KOPT-K1 (cell line): ENCODE data around the gene SCART1.
A peak's percentile ranks its signal among the peaks of the same experiment; 100 is the strongest.
"Not testable (repeated sequence)": the region's sequence is repeated elsewhere in the genome, so short reads cannot be mapped to it uniquely, and the experiment has no call there.

Experiments used
- H3K27ac ChIP-seq: fragments of 200-600 bp; sonication (generic); 2 replicates; pipeline ENCODE4 v1.5.1; 2016; ENCODE audit warnings: antibody characterized with exemption, mild to moderate bottlenecking, low read depth, low read length; ENCODE audit not compliant: poor library complexity, severe bottlenecking
- H3K36me3 ChIP-seq: fragments of 200-600 bp; sonication (generic); 2 replicates; pipeline ENCODE4 v1.5.1; 2017; ENCODE audit warnings: antibody characterized with exemption, mild to moderate bottlenecking, low read length, moderate library complexity; ENCODE audit not compliant: insufficient read depth
- H3K9me3 ChIP-seq: fragments of 200-600 bp; sonication (generic); 2 replicates; pipeline ENCODE4 v1.5.1; 2017; ENCODE audit warnings: antibody characterized with exemption, low read length, mild to moderate bottlenecking; ENCODE audit not compliant: insufficient read depth, poor library complexity, severe bottlenecking

SCART1 gene

GRCh38 chr10:133453516-133454203 is at the start of gene SCART1:
Gene SCART1, plus strand, starts transcription at chr10:133453945. Its CDS starts 53 bp downstream, at chr10:133453998.
- H3K9me3 ChIP-seq: peaks cover 8% of the 10 kb centered on the region
- peaks cover 27% of the 10 kb centered on the region; the same call in 1 of the 2 replicates for H3K36me3 ChIP-seq
- peak within 1 kb of the TSS; percentile 83 for H3K27ac ChIP-seq

- Histone ChIP-seq H3K36me3 (peaks cover 98% of the 10 kb centered on the region), H3K27ac (no peak overlapping the region)
Observed at GRCh38 chr10:133405272-133405671, 48.5 kb upstream of the SCART1 start.

GRCh38 chr10:133405844-133406527 is 47.8 kb upstream of the SCART1 start:
- peaks cover 98% of the 10 kb centered on the region for H3K36me3 ChIP-seq
- peaks cover 39% of the 10 kb centered on the region for H3K9me3 ChIP-seq
- H3K27ac ChIP-seq: no peak overlapping the region

More at GRCh38 chr10:133405272-133405671, 48.5 kb upstream of the SCART1 start:
- peaks cover 31% of the 10 kb centered on the region for H3K9me3 ChIP-seq

- Histone ChIP-seq H3K27ac (no peak overlapping the region), H3K9me3 (peaks cover 80% of the 10 kb centered on the region), H3K36me3 (peaks cover 85% of the 10 kb centered on the region)
Observed at GRCh38 chr10:133411523-133412380, 42.0 kb upstream of the SCART1 start.

GRCh38 chr10:133412381-133412711 is 41.4 kb upstream of the SCART1 start:
- Histone ChIP-seq H3K27ac (no peak overlapping the region), H3K9me3 (peaks cover 75% of the 10 kb centered on the region), H3K36me3 (peaks cover 79% of the 10 kb centered on the region)

- H3K27ac ChIP-seq: not testable (repeated sequence)
- Histone ChIP-seq H3K36me3 (peaks cover 76% of the 10 kb centered on the region), H3K9me3 (peaks cover 59% of the 10 kb centered on the region)
Observed at GRCh38 chr10:133414401-133414800, 39.3 kb upstream of the SCART1 start.

- no peak overlapping the region for H3K27ac ChIP-seq
- peaks cover 76% of the 10 kb centered on the region for H3K36me3 ChIP-seq
- peaks cover 45% of the 10 kb centered on the region for H3K9me3 ChIP-seq
Observed at GRCh38 chr10:133415752-133416151, 38.0 kb upstream of the SCART1 start.

- peaks cover 31% of the 10 kb centered on the region for H3K9me3 ChIP-seq
- H3K27ac ChIP-seq: no peak overlapping the region
- H3K36me3 ChIP-seq: peaks cover 67% of the 10 kb centered on the region
Observed at GRCh38 chr10:133418289-133418993, 35.3 kb upstream of the SCART1 start.

- no peak overlapping the region for H3K27ac ChIP-seq
- H3K9me3 ChIP-seq: peaks cover 26% of the 10 kb centered on the region
- H3K36me3 ChIP-seq: peaks cover 63% of the 10 kb centered on the region
Observed at GRCh38 chr10:133419211-133419950, 34.4 kb upstream of the SCART1 start.

GRCh38 chr10:133420028-133420427 is 33.7 kb upstream of the SCART1 start:
- Histone ChIP-seq H3K27ac (no peak overlapping the region), H3K36me3 (peaks cover 60% of the 10 kb centered on the region), H3K9me3 (peaks cover 24% of the 10 kb centered on the region)

- H3K27ac ChIP-seq: no peak overlapping the region
- peaks cover 55% of the 10 kb centered on the region for H3K36me3 ChIP-seq
- H3K9me3 ChIP-seq: peaks cover 18% of the 10 kb centered on the region
Observed at GRCh38 chr10:133420579-133420978, 33.2 kb upstream of the SCART1 start.

GRCh38 chr10:133421336-133422222 is 32.2 kb upstream of the SCART1 start:
- H3K9me3 ChIP-seq: peaks cover 13% of the 10 kb centered on the region
- H3K27ac ChIP-seq: no peak overlapping the region
- H3K36me3 ChIP-seq: peaks cover 49% of the 10 kb centered on the region; the same call in 1 of the 2 replicates

GRCh38 chr10:133422223-133422806 is 31.4 kb upstream of the SCART1 start:
- peaks cover 49% of the 10 kb centered on the region; the same call in 1 of the 2 replicates for H3K36me3 ChIP-seq
- H3K27ac ChIP-seq: no peak overlapping the region

More at GRCh38 chr10:133422223-133422806, 31.4 kb upstream of the SCART1 start:
- peaks cover 13% of the 10 kb centered on the region for H3K9me3 ChIP-seq
